ENCODE data around the gene TSPAN15.
A peak's percentile ranks its signal among the peaks of the same experiment; 100 is the strongest.

Gene TSPAN15

GRCh38 chr10:69418052-69418752 is 33.1 kb upstream of the TSPAN15 start:
- no peak for DNase-seq

- no peak for DNase-seq
Observed at GRCh38 chr10:69419096-69419743, 32.0 kb upstream of the TSPAN15 start.

GRCh38 chr10:69419744-69420126 is 31.5 kb upstream of the TSPAN15 start:
- DNase-seq: no peak

GRCh38 chr10:69421611-69422308 is 29.5 kb upstream of the TSPAN15 start:
- DNase-seq: no peak

GRCh38 chr10:69422676-69423075 is 28.6 kb upstream of the TSPAN15 start:
- no peak for DNase-seq

- no peak for DNase-seq
Observed at GRCh38 chr10:69425041-69425440, 26.2 kb upstream of the TSPAN15 start.

GRCh38 chr10:69425511-69426298 is 25.6 kb upstream of the TSPAN15 start:
- DNase-seq: no peak

- DNase-seq: no peak
Observed at GRCh38 chr10:69426376-69426727, 24.9 kb upstream of the TSPAN15 start.

GRCh38 chr10:69428165-69428564 is 23.1 kb upstream of the TSPAN15 start:
- DNase-seq: no peak

- DNase-seq: no peak
Observed at GRCh38 chr10:69434169-69434568, 17.1 kb upstream of the TSPAN15 start.

GRCh38 chr10:69434926-69435325 is 16.3 kb upstream of the TSPAN15 start:
- no peak for DNase-seq

GRCh38 chr10:69435966-69436520 is 15.2 kb upstream of the TSPAN15 start:
- no peak for DNase-seq

GRCh38 chr10:69437321-69438259 is 13.7 kb upstream of the TSPAN15 start:
- DNase-seq: no peak

GRCh38 chr10:69438536-69439349 is 12.5 kb upstream of the TSPAN15 start:
- DNase-seq: no peak

GRCh38 chr10:69439350-69439739 is 11.9 kb upstream of the TSPAN15 start:
- no peak for DNase-seq

GRCh38 chr10:69439813-69440506 is 11.3 kb upstream of the TSPAN15 start:
- DNase-seq: no peak

- no peak for DNase-seq
Observed at GRCh38 chr10:69443354-69443753, 7.9 kb upstream of the TSPAN15 start.

- no peak for DNase-seq
Observed at GRCh38 chr10:69445041-69445440, 6.2 kb upstream of the TSPAN15 start.

- no peak for DNase-seq
Observed at GRCh38 chr10:69446229-69446628, 5.0 kb upstream of the TSPAN15 start.

GRCh38 chr10:69446650-69447151 is 4.6 kb upstream of the TSPAN15 start:
- DNase-seq: peak; percentile 47
